ENCODE measurements around the gene SLC25A29.
A peak's percentile ranks its signal among the peaks of the same experiment; 100 is the strongest.

Gene SLC25A29

GRCh38 chr14:100282083-100282350, 24.2 kb downstream of the SLC25A29 start:
- no peak for DNase-seq (ENCODE audit: low read depth, low spot score)
- Histone ChIP-seq H3K36me3 (ENCODE audit: insufficient read depth, low read length) (peaks cover 19% of the 10 kb centered on the region), H3K9me3 (ENCODE audit: low read depth, low read length) (no peaks in the 10 kb centered on the region), H3K9ac (ENCODE audit: insufficient read length) (no peak overlapping the region), H3K27ac (peak overlapping the region; percentile 70; the same call in 1 of the 2 replicates), H3K4me3 (no peak overlapping the region)
- TF ChIP-seq POLR2AphosphoS5 (IDR thresholded peaks at IDR 0.05; ENCODE audit: borderline replicate concordance, low read depth, low read length) (no peak), EZH2 (IDR thresholded peaks at IDR 0.05) (no peak), FOXP2 (optimal IDR thresholded peaks at IDR 0.05; ENCODE audit: control extremely low read depth, extremely low read length, insufficient read depth) (no peak)

GRCh38 chr14:100281286-100282082, 24.8 kb downstream of the SLC25A29 start:
- Histone ChIP-seq H3K4me3 (no peak overlapping the region), H3K9me3 (ENCODE audit: low read depth, low read length) (no peaks in the 10 kb centered on the region), H3K9ac (ENCODE audit: insufficient read length) (no peak overlapping the region), H3K27ac (no peak overlapping the region), H3K36me3 (ENCODE audit: insufficient read depth, low read length) (peaks cover 24% of the 10 kb centered on the region)
- TF ChIP-seq EZH2 (IDR thresholded peaks at IDR 0.05) (no peak), POLR2AphosphoS5 (IDR thresholded peaks at IDR 0.05; ENCODE audit: borderline replicate concordance, low read depth, low read length) (no peak; the same call in 1 of the 2 replicates), FOXP2 (optimal IDR thresholded peaks at IDR 0.05; ENCODE audit: control extremely low read depth, extremely low read length, insufficient read depth) (no peak)
- no peak for DNase-seq (ENCODE audit: low read depth, low spot score)

- TF ChIP-seq POLR2AphosphoS5 (IDR thresholded peaks at IDR 0.05; ENCODE audit: borderline replicate concordance, low read depth, low read length), result no peak
- TF ChIP-seq EZH2 (IDR thresholded peaks at IDR 0.05), result no peak
- TF ChIP-seq FOXP2 (optimal IDR thresholded peaks at IDR 0.05; ENCODE audit: control extremely low read depth, extremely low read length, insufficient read depth), result no peak
- no peak for DNase-seq (ENCODE audit: low read depth, low spot score)
- Histone ChIP-seq H3K27ac (no peak overlapping the region), H3K36me3 (ENCODE audit: insufficient read depth, low read length) (peaks cover 40% of the 10 kb centered on the region), H3K9me3 (ENCODE audit: low read depth, low read length) (no peaks in the 10 kb centered on the region), H3K4me3 (no peak overlapping the region), H3K9ac (ENCODE audit: insufficient read length) (no peak overlapping the region)
Measured at GRCh38 chr14:100279563-100279962, 26.7 kb downstream of the SLC25A29 start.

- DNase-seq (ENCODE audit: low read depth, low spot score), result no peak
- no peak overlapping the region for H3K4me3 ChIP-seq
- H3K27ac ChIP-seq, result peak overlapping the region; percentile 22; the same call in 1 of the 2 replicates
- H3K9me3 ChIP-seq (ENCODE audit: low read depth, low read length), result no peaks in the 10 kb centered on the region
- no peak for TF ChIP-seq EZH2 (IDR thresholded peaks at IDR 0.05)
- TF ChIP-seq FOXP2 (optimal IDR thresholded peaks at IDR 0.05; ENCODE audit: control extremely low read depth, extremely low read length, insufficient read depth), result no peak
- no peak for TF ChIP-seq POLR2AphosphoS5 (IDR thresholded peaks at IDR 0.05; ENCODE audit: borderline replicate concordance, low read depth, low read length)
- no peak overlapping the region for H3K9ac ChIP-seq (ENCODE audit: insufficient read length)
- H3K36me3 ChIP-seq (ENCODE audit: insufficient read depth, low read length), result peaks cover 44% of the 10 kb centered on the region
Measured at GRCh38 chr14:100279133-100279532, 27.1 kb downstream of the SLC25A29 start.

GRCh38 chr14:100278702-100279101, 27.5 kb downstream of the SLC25A29 start:
- TF ChIP-seq POLR2AphosphoS5 (IDR thresholded peaks at IDR 0.05; ENCODE audit: borderline replicate concordance, low read depth, low read length) (no peak), EZH2 (IDR thresholded peaks at IDR 0.05) (no peak), FOXP2 (optimal IDR thresholded peaks at IDR 0.05; ENCODE audit: control extremely low read depth, extremely low read length, insufficient read depth) (no peak)
- H3K4me3 ChIP-seq, result no peak overlapping the region
- DNase-seq (ENCODE audit: low read depth, low spot score), result no peak
- H3K27ac ChIP-seq, result peak overlapping the region; percentile 22; the same call in 1 of the 2 replicates
- H3K9ac ChIP-seq (ENCODE audit: insufficient read length), result no peak overlapping the region
- peaks cover 45% of the 10 kb centered on the region for H3K36me3 ChIP-seq (ENCODE audit: insufficient read depth, low read length)
- H3K9me3 ChIP-seq (ENCODE audit: low read depth, low read length), result no peaks in the 10 kb centered on the region

GRCh38 chr14:100275214-100275613, 31.0 kb downstream of the SLC25A29 start:
- TF ChIP-seq FOXP2 (optimal IDR thresholded peaks at IDR 0.05; ENCODE audit: control extremely low read depth, extremely low read length, insufficient read depth), result no peak
- no peak for TF ChIP-seq POLR2AphosphoS5 (IDR thresholded peaks at IDR 0.05; ENCODE audit: borderline replicate concordance, low read depth, low read length)
- no peak for TF ChIP-seq EZH2 (IDR thresholded peaks at IDR 0.05)
- DNase-seq (ENCODE audit: low read depth, low spot score), result no peak
- Histone ChIP-seq H3K9ac (ENCODE audit: insufficient read length) (no peak overlapping the region), H3K36me3 (ENCODE audit: insufficient read depth, low read length) (peaks cover 45% of the 10 kb centered on the region), H3K4me3 (no peak overlapping the region), H3K9me3 (ENCODE audit: low read depth, low read length) (no peaks in the 10 kb centered on the region), H3K27ac (no peak overlapping the region)

- H3K36me3 ChIP-seq (ENCODE audit: insufficient read depth, low read length), result peaks cover 47% of the 10 kb centered on the region
- no peak overlapping the region for H3K4me3 ChIP-seq
- no peak for DNase-seq (ENCODE audit: low read depth, low spot score)
- no peak overlapping the region for H3K27ac ChIP-seq
- no peaks in the 10 kb centered on the region for H3K9me3 ChIP-seq (ENCODE audit: low read depth, low read length)
- TF ChIP-seq POLR2AphosphoS5 (IDR thresholded peaks at IDR 0.05; ENCODE audit: borderline replicate concordance, low read depth, low read length) (no peak), EZH2 (IDR thresholded peaks at IDR 0.05) (no peak), FOXP2 (optimal IDR thresholded peaks at IDR 0.05; ENCODE audit: control extremely low read depth, extremely low read length, insufficient read depth) (no peak)
- H3K9ac ChIP-seq (ENCODE audit: insufficient read length), result no peak overlapping the region
Measured at GRCh38 chr14:100274250-100274649, 32.0 kb downstream of the SLC25A29 start.

GRCh38 chr14:100271247-100271939, 34.9 kb downstream of the SLC25A29 start:
- no peak overlapping the region for H3K27ac ChIP-seq
- H3K9me3 ChIP-seq (ENCODE audit: low read depth, low read length), result no peaks in the 10 kb centered on the region
- no peak for DNase-seq (ENCODE audit: low read depth, low spot score)
- TF ChIP-seq POLR2AphosphoS5 (IDR thresholded peaks at IDR 0.05; ENCODE audit: borderline replicate concordance, low read depth, low read length), result no peak
- TF ChIP-seq FOXP2 (optimal IDR thresholded peaks at IDR 0.05; ENCODE audit: control extremely low read depth, extremely low read length, insufficient read depth), result no peak
- TF ChIP-seq EZH2 (IDR thresholded peaks at IDR 0.05), result no peak
- no peak overlapping the region for H3K9ac ChIP-seq (ENCODE audit: insufficient read length)
- H3K4me3 ChIP-seq, result no peak overlapping the region
- peaks cover 42% of the 10 kb centered on the region for H3K36me3 ChIP-seq (ENCODE audit: insufficient read depth, low read length)
